ENCODE results near the gene KLHL21. TPM values are rescaled to one million over a fixed set of nuclear protein-coding genes. Genes with fewer than 3 reads are reported as not detected.

Gene KLHL21
- total RNA-seq, 1 donor: 51.8 TPM

GRCh38 chr1:6597777-6598131 lies 4.9 kb downstream of the KLHL21 start:
- no peak overlapping the region for H3K4me3 ChIP-seq (ENCODE audit: low read depth, low read length)
- no peak for DNase-seq (ENCODE audit: low read depth)
- no peak for TF ChIP-seq CTCF (IDR thresholded peaks at IDR 0.05; ENCODE audit: insufficient read depth, low read depth, low read length)

- TF ChIP-seq CTCF (IDR thresholded peaks at IDR 0.05; ENCODE audit: insufficient read depth, low read depth, low read length): no peak
- H3K4me3 ChIP-seq (ENCODE audit: low read depth, low read length): no peak overlapping the region
- DNase-seq (ENCODE audit: low read depth): no peak
These were observed 5.5 kb downstream of the KLHL21 start for GRCh38 chr1:6596886-6597776.

DNA sequence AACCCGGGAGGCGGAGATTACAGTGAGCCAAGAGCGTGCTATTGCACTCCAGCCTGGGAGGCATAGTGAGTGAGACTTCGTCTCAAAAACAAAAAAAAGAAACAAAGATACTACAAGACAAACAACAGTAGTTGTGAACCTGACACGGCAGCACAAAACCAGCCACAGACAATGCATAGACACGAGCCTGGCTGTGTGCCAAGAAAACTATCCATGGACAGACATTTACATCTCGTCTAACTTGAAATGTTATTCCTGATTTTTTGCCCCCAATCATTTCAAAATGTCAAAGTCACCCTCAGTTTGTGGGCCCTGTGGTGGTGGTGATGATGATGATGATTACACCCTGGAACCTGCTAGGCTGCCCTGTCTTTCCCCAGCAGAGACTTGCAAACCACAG lies 6.3 kb downstream of the KLHL21 start:
- DNase-seq (ENCODE audit: low read depth): no peak
- no peak for TF ChIP-seq CTCF (IDR thresholded peaks at IDR 0.05; ENCODE audit: insufficient read depth, low read depth, low read length)
- H3K4me3 ChIP-seq (ENCODE audit: low read depth, low read length): no peak overlapping the region

GRCh38 chr1:6594977-6595740 lies 7.5 kb downstream of the KLHL21 start:
- DNase-seq (ENCODE audit: low read depth): no peak
- H3K4me3 ChIP-seq (ENCODE audit: low read depth, low read length): no peak overlapping the region
- no peak for TF ChIP-seq CTCF (IDR thresholded peaks at IDR 0.05; ENCODE audit: insufficient read depth, low read depth, low read length)

GRCh38 chr1:6593810-6594209 lies 8.9 kb downstream of the KLHL21 start:
- TF ChIP-seq CTCF (IDR thresholded peaks at IDR 0.05; ENCODE audit: insufficient read depth, low read depth, low read length): no peak
- DNase-seq (ENCODE audit: low read depth): no peak
- no peak overlapping the region for H3K4me3 ChIP-seq (ENCODE audit: low read depth, low read length)

GRCh38 chr1:6592865-6593593 lies 9.6 kb downstream of the KLHL21 start:
- no peak for TF ChIP-seq CTCF (IDR thresholded peaks at IDR 0.05; ENCODE audit: insufficient read depth, low read depth, low read length)
- no peak overlapping the region for H3K4me3 ChIP-seq (ENCODE audit: low read depth, low read length)
- no peak for DNase-seq (ENCODE audit: low read depth)

All from fibroblast of villous mesenchyme (primary cell).